Sigmoid colon (tissue), 7 donors: ENCODE measurements around the gene YJEFN3. TPM values are rescaled to one million over a fixed set of nuclear protein-coding genes. Genes with fewer than 3 reads are reported as not detected.
A peak's percentile ranks its signal among the peaks of the same experiment; 100 is the strongest.

ENCODE experiments used
- DNase-seq: peaks from one replicate; pipeline ENCODE4 v3.0.0-alpha.2; 2019
- H3K27ac ChIP-seq, 4 donors: fragments of 200-600 bp; sonication (generic); one replicate each; pipeline ENCODE4 v1.5.1; 2016 to 2019; ENCODE audit warnings: mild to moderate bottlenecking in 1 of 4
- H3K27me3 ChIP-seq, 3 donors: fragments of 200-600 bp; sonication (generic); one replicate each; pipeline ENCODE4 v1.5.1; 2019; ENCODE audit warnings: mild to moderate bottlenecking in 1 of 3
- H3K36me3 ChIP-seq, 4 donors: fragments of 200-600 bp; sonication (generic); one replicate each; pipeline ENCODE4 v1.5.1; 2016 to 2019
- H3K4me1 ChIP-seq, 4 donors: fragments of 200-600 bp; sonication (generic); one replicate each; pipeline ENCODE4 v1.5.1; 2017 to 2019
- H3K4me3 ChIP-seq, 4 donors: fragments of 200-600 bp; sonication (generic); one replicate each; pipeline ENCODE4 v1.5.1; 2017 to 2019; ENCODE audit warnings: mild to moderate bottlenecking in 2 of 4, moderate library complexity in 1 of 4
- H3K9me3 ChIP-seq, 4 donors: fragments of 200-600 bp in 3 of 4; sonication (generic) in 3 of 4; one replicate each; pipeline versions ENCODE4 v1.5.1 to v1.6.1; 2013 to 2019
- CTCF ChIP-seq, 4 experiments: fragments of 450-650 bp in 3 of 4; fragments of 200-600 bp in 1 of 4; IDR thresholded peaks; one replicate each; pipeline ENCODE4 v1.5.1; 2016 to 2019; ENCODE audit warnings: antibody characterized with exemption in 4 of 4, mild to moderate bottlenecking in 3 of 4, moderate library complexity in 2 of 4
- EP300 ChIP-seq, 4 donors: sonication (generic); formaldehyde crosslinking; IDR thresholded peaks; one replicate each; pipeline ENCODE4 v1.6.1; 2017; ENCODE audit warnings: antibody characterized with exemption in 4 of 4
- POLR2A ChIP-seq, 2 donors: fragments of 450-650 bp; IDR thresholded peaks; one replicate each; pipeline ENCODE4 v1.6.1; 2016; ENCODE audit warnings: antibody characterized with exemption in 2 of 2, mild to moderate bottlenecking in 2 of 2, moderate library complexity in 2 of 2
- POLR2AphosphoS5 ChIP-seq, 4 donors: sonication (generic); formaldehyde crosslinking; IDR thresholded peaks; one replicate each; pipeline ENCODE4 v1.6.1; 2017; ENCODE audit warnings: antibody characterized with exemption in 4 of 4
- WGBS, 2 donors: extraction: QIAGEN DNeasy Blood & Tissue Kit; methylation state at CpG; one replicate each; pipeline ENCODE4 v1.1.7; 2013; 5-methylcytosine and 5-hydroxymethylcytosine counted together
- intact Hi-C: fragments of 100-400 bp; cut with DNase I; formaldehyde crosslinking; loops from one replicate; pipeline ENCODE4 v1.15.1; 2023
- polyA plus RNA-seq, 3 donors: library from polyadenylated mRNA; stranded (reverse); fragments of 200-250 nt; gene quantifications; one replicate each; pipeline ENCODE4 v1.2.3, GENCODE V29; 2013
- total RNA-seq, 4 donors: library from RNA; depleted of rRNA; stranded (reverse); fragments of >200 nt; gene quantifications; one replicate each; pipeline ENCODE4 v1.1.0, GENCODE V29; 2016
- donor health status: healthy with polysubstance abuse.
- donor health status: Bipolar disorder and iron deficiency.
- donor health status: healthy.

YJEFN3 gene
- total and polyA plus RNA-seq, 7 donors = 0.71 to 14.4 (median 2.2) TPM; not detected in 2

GRCh38 chr19:19550972-19551852 lies 22.5 kb downstream of the YJEFN3 start:
- Histone ChIP-seq H3K27me3 (peaks cover 0 to 45% (median 16%) of the 10 kb centered on the region in 3 donors), H3K4me3 (no peak overlapping the region), H3K27ac (no peak overlapping the region), H3K4me1 (no peaks in the 10 kb centered on the region), H3K36me3 (no peaks in the 10 kb centered on the region), H3K9me3 (no peaks in the 10 kb centered on the region)
- TF ChIP-seq EP300 (IDR thresholded peaks at IDR 0.05) (no peak), CTCF (IDR thresholded peaks at IDR 0.05) (no peak), POLR2AphosphoS5 (IDR thresholded peaks at IDR 0.05) (no peak), POLR2A (IDR thresholded peaks at IDR 0.05) (no peak)
- intact Hi-C loops = no loop called here
- 85 to 86% methylated on average over 10 of the region's 10 CpGs for WGBS, 2 donors
- no peak for DNase-seq

GRCh38 chr19:19551853-19552192 lies 23.1 kb downstream of the YJEFN3 start:
- no peak overlapping the region for H3K27ac ChIP-seq
- H3K4me1 ChIP-seq = no peaks in the 10 kb centered on the region
- H3K36me3 ChIP-seq = no peaks in the 10 kb centered on the region
- H3K4me3 ChIP-seq = no peak overlapping the region
- H3K27me3 ChIP-seq = peaks cover 0 to 39% (median 16%) of the 10 kb centered on the region in 3 donors
- intact Hi-C loops = no loop called here
- no peak for DNase-seq
- no peak for TF ChIP-seq CTCF (IDR thresholded peaks at IDR 0.05)
- no peak for TF ChIP-seq EP300 (IDR thresholded peaks at IDR 0.05)
- no peak for TF ChIP-seq POLR2AphosphoS5 (IDR thresholded peaks at IDR 0.05)
- TF ChIP-seq POLR2A (IDR thresholded peaks at IDR 0.05) = no peak
- no peaks in the 10 kb centered on the region for H3K9me3 ChIP-seq
- WGBS, 2 donors = 74 to 79% methylated on average over 14 of the region's 14 CpGs

GRCh38 chr19:19552798-19553197 lies 24.1 kb downstream of the YJEFN3 start:
- Histone ChIP-seq H3K9me3 (no peaks in the 10 kb centered on the region), H3K27ac (no peak overlapping the region), H3K4me1 (no peaks in the 10 kb centered on the region), H3K4me3 (no peak overlapping the region), H3K27me3 (peaks cover 0 to 31% (median 16%) of the 10 kb centered on the region in 3 donors), H3K36me3 (no peaks in the 10 kb centered on the region)
- DNase-seq = no peak
- intact Hi-C loops = no loop called here
- WGBS, 2 donors = 43 to 59% methylated on average over 6 of the region's 6 CpGs
- no peak for TF ChIP-seq EP300 (IDR thresholded peaks at IDR 0.05)
- no peak for TF ChIP-seq POLR2AphosphoS5 (IDR thresholded peaks at IDR 0.05)
- TF ChIP-seq CTCF (IDR thresholded peaks at IDR 0.05) = peak in 2 of 4 experiments; percentile 2 to 18

- no peaks in the 10 kb centered on the region for H3K4me1 ChIP-seq
- intact Hi-C loops = loop anchor here (1.0 kb wide), 1 partner anchor 21 kb away; no protein-coding TSS in a partner anchor
- H3K9me3 ChIP-seq = no peaks in the 10 kb centered on the region
- no peak overlapping the region for H3K4me3 ChIP-seq
- no peak for TF ChIP-seq CTCF (IDR thresholded peaks at IDR 0.05)
- TF ChIP-seq POLR2AphosphoS5 (IDR thresholded peaks at IDR 0.05) = no peak
- no peak for TF ChIP-seq POLR2A (IDR thresholded peaks at IDR 0.05)
- no peak for TF ChIP-seq EP300 (IDR thresholded peaks at IDR 0.05)
- H3K27me3 ChIP-seq = peaks cover 0 to 23% (median 12%) of the 10 kb centered on the region in 3 donors
- H3K36me3 ChIP-seq = no peaks in the 10 kb centered on the region
- no peak for DNase-seq
- no peak overlapping the region for H3K27ac ChIP-seq
- WGBS, 2 donors = 88 to 90% methylated on average over 10 of the region's 10 CpGs
Measured at GRCh38 chr19:19553670-19554069, 25.0 kb downstream of the YJEFN3 start.
